WI38 (cell line): ENCODE results near the gene ANP32B.

Experiments
- H3K4me3 ChIP-seq: 2 replicates; pipeline ENCODE4 v1.5.1; 2011; ENCODE audit warnings: low read depth, mild to moderate bottlenecking, control low read depth, low read length
- TF ChIP-seq, protein P1 (sequence below): IDR thresholded peaks from 2 replicates; pipeline ENCODE4 v1.5.1; 2012; ENCODE audit warnings: low read depth, mild to moderate bottlenecking, control low read depth, low read length

ANP32B gene

GRCh38 chr9:98034593-98035546 is 51.7 kb downstream of the ANP32B start:
- no peak overlapping the region for H3K4me3 ChIP-seq

GRCh38 chr9:98037357-98037756 is 54.2 kb downstream of the ANP32B start:
- TF ChIP-seq, protein P1, sequence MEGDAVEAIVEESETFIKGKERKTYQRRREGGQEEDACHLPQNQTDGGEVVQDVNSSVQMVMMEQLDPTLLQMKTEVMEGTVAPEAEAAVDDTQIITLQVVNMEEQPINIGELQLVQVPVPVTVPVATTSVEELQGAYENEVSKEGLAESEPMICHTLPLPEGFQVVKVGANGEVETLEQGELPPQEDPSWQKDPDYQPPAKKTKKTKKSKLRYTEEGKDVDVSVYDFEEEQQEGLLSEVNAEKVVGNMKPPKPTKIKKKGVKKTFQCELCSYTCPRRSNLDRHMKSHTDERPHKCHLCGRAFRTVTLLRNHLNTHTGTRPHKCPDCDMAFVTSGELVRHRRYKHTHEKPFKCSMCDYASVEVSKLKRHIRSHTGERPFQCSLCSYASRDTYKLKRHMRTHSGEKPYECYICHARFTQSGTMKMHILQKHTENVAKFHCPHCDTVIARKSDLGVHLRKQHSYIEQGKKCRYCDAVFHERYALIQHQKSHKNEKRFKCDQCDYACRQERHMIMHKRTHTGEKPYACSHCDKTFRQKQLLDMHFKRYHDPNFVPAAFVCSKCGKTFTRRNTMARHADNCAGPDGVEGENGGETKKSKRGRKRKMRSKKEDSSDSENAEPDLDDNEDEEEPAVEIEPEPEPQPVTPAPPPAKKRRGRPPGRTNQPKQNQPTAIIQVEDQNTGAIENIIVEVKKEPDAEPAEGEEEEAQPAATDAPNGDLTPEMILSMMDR: no peak
- H3K4me3 ChIP-seq: no peak overlapping the region

More at GRCh38 chr9:98034593-98035546, 51.7 kb downstream of the ANP32B start:
- TF ChIP-seq, protein P1: peak; percentile 71

- H3K4me3 ChIP-seq: no peak overlapping the region
- TF ChIP-seq, protein P1: no peak
These were observed 55.8 kb downstream of the ANP32B start for GRCh38 chr9:98038958-98039357.

DNA sequence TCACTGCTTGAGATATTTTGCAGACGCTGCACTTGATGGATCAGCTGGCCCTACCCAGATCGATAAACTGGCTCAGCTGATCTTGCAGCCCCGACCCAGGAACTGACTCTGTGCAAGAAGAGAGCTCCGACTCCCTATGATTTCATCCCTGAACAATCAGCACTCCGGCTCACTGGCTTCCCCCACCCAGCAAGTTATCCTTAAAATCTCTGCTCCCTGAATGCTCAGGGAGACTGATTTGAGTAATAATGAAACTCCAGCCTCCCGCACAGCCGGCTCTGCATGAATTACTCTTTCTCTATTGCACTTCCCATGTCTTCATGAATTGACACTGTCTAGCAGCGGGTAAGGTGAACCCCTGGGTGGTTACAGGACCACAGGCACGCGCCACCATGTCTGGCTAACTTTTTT is 56.5 kb downstream of the ANP32B start:
- TF ChIP-seq, protein P1: no peak
- H3K4me3 ChIP-seq: no peak overlapping the region

DNA sequence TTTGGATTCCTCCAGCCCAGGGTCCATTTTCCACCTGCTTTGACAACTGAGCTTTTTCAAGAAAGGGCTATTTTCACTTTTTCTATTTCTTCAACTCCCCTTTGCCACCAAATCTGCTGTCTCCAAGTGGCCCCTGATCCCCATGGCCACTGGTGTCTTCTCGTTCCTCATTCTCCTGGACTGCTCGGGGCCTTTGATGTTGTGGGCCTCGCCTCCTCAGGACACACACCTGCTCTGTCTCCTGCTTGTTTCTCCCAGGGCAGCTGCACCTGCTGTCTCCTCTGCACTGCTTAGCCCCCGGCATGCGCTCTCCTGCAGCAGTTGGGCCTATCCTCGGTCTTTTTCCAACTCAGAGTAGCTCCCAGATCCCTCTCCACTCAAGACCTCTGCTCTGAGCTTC is 57.1 kb downstream of the ANP32B start:
- H3K4me3 ChIP-seq: no peak overlapping the region
- TF ChIP-seq, protein P1: no peak

DNA sequence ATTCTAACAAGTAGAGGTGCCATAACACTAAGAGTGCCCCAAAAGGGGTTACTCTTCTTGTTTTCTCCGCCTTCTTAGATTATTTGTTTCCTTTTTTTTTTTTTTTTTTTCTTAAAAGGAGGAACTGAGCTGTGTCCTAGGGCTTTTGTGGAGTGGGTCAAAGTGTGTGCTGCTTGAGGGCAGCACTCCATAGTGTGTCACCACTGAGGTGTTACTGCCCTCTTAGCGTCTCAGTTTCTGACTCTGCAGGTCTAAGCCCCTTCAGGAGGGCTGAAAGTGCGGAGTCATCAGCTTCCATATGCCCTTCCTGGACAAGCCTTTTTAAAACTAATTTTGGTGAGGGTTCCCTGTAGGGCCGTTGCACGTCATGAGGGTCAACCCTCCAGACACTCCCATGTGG is 60.8 kb downstream of the ANP32B start:
- H3K4me3 ChIP-seq: no peak overlapping the region
- TF ChIP-seq, protein P1: no peak
